NCI-H510A (cell line): Measurements from ENCODE around the gene TACR2.

Experiments used
- DNase-seq: peaks from one replicate; lab custom pipeline; 2025; lab: John Stamatoyannopoulos, UW

The TACR2 gene

DNA sequence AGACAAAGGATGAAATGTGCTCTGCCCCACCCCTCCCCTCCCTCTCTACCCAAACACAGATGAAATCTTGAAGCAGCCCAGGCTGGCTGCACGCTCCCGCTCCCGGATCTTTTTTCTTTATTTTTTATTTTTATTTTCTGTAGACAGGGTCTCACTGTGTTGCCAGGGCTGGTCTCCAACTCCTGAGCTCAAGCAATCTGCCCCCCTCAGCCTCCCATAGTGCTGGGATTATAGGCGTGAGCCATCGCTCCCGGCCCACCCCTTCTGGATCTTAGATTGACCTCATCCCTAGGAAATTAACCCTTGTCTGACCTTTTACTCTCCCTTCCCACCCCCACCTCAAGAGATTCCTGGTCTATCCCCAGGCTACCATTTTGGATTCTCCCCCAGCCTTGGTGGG is 14.3 kb downstream of the TACR2 start:
- DNase-seq = no peak

GRCh38 chr10:69401416-69401815 is 15.3 kb downstream of the TACR2 start:
- no peak for DNase-seq

- DNase-seq = no peak
Measured at GRCh38 chr10:69400936-69401335, 15.8 kb downstream of the TACR2 start.

DNA sequence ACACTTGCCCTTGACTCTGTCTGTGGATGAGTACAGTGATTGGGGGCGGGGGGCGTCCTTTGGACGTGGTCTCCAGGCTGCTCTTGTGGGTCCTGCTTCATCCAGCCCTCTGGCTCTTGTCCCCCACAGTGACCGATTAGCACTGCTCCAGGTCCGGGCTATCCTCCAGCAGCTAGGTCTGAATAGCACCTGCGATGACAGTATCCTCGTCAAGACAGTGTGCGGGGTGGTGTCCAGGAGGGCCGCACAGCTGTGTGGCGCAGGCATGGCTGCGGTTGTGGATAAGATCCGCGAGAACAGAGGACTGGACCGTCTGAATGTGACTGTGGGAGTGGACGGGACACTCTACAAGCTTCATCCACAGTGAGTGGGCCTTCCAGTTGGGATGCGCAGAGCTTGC is 18.3 kb downstream of the TACR2 start:
- no peak for DNase-seq

- no peak for DNase-seq
Measured at GRCh38 chr10:69397972-69398371, 18.7 kb downstream of the TACR2 start.

DNA sequence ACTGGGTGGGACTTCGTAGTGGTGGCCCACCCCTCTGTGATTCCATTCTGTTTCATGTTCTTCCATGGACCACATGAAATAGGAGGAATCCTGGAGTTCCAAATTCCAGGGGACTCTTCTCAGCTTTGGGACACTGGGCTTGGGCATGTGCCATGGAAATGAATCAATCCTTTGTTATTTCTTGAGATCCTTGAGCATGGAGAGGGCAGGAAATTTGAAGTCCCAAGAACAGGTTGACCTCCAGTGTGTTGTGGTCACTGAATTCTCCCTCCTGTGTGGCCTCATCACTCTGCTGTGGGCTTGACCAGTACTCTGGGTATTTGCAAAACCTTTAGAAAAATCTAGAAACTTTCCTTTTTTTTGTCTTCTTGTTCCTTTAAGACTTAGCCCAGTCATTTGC is 22.7 kb downstream of the TACR2 start:
- DNase-seq = no peak

DNA sequence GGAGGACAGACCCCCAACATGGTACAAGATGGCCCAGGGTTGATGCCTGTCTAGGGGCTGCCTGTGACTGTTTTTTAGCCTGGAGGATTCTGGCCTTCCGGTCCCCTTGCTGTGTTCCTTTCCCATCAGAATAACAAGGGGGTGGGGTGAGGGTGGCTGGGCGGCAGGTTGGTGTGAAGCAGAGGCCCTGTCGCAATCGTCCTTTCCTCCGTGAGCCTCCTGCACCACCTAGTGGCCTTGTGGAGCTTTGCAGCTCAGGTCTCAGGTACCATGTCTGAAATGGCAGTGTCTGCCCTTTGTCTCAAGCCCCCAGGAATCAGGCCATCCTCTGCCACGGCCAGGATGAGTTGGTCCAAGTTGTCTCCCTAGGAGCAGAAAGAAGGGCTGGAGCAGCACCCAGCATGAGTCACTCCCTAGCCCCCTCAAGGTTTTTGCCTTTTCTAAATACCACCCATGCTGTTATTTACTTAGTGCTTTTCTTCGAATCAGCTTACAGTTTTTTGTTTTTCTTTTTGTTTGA is 24.2 kb downstream of the TACR2 start:
- DNase-seq = peak; percentile 82

DNA sequence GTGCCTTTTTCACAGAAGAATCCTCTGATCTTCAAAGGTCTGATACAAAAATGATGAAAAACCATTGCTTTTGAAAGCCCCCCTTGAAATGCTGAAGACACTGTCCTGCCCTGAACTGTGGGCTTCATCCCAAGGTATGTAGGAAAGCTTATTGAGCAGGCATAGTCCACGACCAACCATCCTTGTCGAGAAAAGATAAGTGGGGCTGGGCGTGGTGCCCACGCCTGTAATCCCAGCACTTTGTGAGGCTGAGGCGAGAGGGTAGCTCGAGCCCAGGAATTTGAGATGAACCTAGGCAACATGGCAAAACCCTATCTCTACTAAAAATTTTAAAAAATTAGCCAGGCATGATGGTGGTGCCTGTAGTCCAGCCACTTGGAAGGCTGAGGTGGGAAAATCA is 25.6 kb downstream of the TACR2 start:
- no peak for DNase-seq

DNA sequence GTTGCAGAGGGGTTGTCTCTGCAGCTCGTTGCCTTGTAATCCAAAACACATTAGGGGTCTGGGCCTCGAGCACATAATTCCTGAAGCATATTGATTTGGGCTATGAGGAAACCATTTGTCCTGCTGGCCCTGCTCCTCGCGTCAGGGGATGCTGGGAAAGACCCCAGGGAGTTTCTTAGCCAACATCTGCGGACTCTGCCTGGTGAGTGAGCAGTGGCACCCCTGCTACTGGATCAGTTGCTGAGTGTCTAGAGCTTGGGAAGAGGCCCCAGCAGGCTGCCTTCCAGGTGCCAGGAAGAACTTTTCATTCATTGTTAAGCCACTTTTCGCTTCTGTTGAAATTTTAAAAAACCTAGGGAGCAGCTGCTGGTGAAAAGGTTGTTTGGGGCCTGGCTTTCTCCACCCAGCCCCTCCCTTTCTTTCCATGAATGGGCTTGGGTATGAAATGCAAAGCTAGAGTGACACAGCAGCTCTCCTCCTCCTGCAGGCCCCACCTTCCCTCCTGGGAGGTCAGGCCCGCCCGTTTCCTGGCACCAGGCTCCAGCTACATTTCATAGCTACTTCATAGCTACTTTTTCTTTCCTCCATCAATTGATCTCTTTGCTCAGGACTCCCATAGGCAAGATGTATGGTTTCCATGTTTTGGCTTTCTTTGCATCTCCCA is 26.8 kb downstream of the TACR2 start:
- DNase-seq = peak; percentile 62

DNA sequence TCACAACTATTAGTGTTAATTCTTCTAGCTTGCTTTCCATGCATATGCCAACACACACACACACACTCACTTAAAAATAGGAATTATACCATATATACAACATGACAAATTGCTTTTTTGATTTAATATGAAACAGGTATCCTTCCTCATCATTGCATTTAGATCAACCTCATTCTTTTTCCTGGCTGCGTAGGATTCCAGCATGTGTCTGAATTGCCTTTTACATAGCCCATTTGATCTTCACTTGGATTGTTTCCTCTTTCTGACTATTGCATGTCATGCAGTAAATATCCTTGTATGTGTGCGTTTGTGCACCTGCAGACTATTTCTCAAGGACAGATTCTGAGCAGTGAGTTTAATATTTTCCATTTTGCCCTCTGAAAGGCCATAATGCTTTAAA is 28.2 kb downstream of the TACR2 start:
- DNase-seq = no peak

- DNase-seq = no peak
Measured at GRCh38 chr10:69387500-69387899, 29.2 kb downstream of the TACR2 start.

DNA sequence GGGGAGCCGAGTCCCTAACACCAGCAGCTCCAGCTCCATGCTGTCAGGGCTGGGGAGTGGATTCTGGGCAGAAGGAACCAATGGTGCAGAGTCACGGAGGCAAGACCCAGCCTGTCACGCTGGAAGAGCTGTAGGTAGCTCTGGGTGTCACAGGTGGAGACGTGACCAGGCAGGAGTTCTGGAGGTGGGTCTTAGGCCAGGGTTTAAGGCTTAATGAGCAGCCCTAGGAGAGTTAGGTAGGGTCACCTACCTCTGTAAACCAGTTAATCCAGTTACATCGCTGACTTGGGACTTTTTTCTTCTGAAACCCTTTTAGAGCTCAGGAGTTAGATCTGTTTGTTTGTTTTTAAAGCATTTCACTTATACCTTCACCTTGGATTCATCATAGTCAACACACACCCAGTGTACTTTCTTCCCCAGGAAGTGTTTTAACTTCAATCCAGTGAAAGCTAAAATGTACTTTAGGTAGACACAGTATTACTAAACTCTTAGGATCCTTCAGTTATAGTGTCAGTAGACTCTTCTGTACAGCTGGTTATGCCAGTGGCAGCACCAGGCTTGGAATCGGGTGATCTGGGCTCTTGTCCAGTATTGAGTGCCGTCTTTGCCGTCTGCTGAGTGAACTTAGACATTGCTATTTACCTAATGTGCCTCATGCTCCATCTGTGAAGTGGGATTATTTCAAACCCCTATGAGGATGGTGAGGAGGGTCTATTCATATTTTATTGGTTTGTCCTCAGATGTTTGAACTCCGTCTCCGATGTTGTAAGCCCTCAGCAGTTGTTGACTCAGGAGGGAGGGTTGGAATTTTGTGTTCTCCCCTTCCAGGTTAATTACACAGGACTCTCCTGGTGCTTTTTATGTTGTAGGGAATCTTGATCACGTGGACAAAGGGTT is 31.0 kb downstream of the TACR2 start:
- no peak for DNase-seq

- DNase-seq = no peak
Measured at GRCh38 chr10:69384320-69384719, 32.4 kb downstream of the TACR2 start.

GRCh38 chr10:69383558-69383957 is 33.2 kb downstream of the TACR2 start:
- no peak for DNase-seq

- DNase-seq = no peak
Measured at GRCh38 chr10:69382382-69383117, 34.2 kb downstream of the TACR2 start.

DNA sequence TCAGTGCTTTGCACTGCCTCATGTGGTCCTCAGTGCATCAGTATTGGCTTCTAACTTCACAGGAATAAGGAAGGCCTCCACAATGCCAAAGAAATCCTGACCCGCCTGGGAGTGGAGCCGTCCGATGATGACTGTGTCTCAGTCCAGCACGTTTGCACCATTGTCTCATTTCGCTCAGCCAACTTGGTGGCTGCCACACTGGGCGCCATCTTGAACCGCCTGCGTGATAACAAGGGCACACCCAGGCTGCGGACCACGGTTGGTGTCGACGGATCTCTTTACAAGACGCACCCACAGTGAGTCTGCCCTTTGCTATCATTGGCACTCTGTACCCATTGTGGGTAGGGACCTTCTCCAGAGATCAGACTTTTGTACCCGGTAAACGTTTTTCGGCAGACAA is 36.9 kb downstream of the TACR2 start:
- DNase-seq = no peak

DNA sequence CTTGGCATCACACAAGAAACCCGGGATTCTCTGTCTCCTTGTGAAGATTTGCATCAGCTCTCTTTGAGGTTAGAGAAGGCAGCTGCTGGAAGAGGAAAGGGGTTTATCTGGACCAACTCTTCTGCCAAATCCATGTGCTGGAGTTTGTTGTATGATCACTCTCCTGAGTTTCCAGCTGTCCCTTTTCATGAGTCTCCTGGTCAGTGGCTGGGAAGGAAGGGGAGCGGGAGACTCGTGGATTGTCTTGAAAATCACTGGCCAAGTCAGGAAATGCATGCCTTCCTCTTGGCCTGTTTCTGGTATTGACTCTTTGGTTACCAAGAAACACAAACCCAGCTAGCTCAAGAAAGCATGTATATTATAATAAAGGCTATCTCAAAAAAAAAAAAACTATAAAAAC is 38.8 kb downstream of the TACR2 start:
- no peak for DNase-seq

GRCh38 chr10:69377191-69377590 is 39.5 kb downstream of the TACR2 start:
- no peak for DNase-seq

DNA sequence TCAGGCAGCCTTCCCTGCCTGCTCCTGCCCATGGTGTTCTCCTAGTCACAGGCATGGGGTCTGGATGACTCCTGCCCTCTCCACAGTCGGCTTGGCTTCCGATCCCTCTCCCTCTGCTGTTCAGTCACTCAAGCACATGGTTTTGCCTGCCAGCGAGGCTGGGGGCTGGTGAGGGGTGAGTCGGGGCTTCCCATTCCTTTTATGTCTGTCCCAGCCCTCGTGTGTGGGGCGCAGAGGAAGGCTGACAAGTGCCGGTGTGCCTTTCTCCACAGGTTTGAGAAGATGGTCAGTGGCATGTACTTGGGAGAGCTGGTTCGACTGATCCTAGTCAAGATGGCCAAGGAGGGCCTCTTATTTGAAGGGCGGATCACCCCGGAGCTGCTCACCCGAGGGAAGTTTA is 40.1 kb downstream of the TACR2 start:
- no peak for DNase-seq

DNA sequence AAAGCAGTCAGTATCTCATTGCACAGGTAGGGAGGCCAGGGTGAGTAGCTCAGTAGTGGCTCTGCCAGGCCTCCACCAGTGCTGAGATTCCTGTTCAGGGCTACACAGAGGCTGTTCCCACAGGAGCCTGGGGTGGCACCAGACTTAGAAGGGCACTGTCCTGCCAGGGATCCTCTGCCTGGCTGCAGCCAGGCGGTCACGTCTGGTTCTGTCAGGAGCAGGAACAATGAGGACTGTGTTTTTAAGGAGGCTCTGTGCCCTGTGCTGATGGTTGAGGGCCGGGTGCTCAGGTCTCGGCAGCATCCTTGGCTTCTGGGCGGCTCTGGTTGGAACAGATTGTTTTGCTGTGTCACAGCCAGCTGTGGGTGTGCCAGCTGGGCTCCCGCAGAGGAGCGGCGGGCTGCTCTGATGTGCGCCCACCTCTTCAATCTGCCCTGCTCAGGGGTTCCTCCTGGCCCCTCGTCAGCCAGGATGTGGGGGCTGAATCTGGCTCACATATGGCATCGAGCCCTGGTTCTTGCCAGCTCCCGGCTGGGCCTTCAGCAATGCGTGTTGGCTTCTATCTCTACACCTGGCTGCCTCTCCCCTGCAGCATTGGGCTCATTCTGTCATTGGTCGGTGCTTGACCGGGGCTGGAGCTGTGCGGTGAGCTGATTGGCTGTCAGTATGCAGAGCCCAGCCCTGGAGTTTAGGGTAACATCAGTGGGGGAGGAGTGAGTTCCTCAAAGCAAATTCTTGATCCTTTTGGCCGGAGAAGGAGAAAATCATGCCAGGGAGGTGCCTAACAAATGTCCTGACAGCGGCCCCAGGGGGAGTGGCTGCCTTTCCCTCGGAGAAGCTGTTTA is 41.2 kb downstream of the TACR2 start:
- no peak for DNase-seq

DNA sequence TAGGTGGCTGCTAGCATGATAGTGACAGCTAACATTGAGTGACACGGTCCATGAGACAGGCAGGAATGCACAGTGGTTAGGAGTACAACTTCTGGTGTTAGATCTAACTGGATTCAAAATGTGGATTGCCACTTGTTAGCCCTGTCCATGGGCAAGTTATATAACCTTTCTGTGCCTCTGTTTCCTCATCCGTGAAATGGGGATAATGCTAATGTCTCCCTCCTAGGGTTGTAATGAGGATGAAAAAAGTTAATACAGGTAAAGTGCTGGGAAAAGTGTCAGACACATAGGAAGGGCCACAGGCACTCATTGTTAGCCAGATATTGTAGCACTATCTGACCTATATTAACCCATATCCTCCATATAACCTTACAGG is 41.8 kb downstream of the TACR2 start:
- DNase-seq = no peak

DNA sequence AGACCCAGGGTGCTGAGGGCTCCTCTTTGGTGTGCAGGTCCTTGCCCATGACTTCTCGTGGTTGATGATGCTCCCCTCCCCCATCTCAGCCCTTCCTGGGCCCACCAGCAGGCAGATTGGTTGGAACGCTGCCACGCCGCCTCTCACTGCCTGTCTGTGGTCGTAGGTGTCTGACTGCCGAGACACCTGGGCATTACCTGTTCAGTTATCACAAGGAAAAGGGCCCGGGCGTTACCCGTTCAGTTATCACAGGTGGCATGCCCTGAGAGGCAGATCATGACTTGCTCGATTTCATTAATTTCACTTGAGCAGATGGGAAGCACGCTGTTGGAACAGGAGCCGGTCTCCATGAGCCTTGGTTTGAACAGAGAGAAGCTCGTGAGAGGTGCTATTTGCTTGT is 42.5 kb downstream of the TACR2 start:
- no peak for DNase-seq
